HepG2 (cell line): ENCODE measurements around the gene ZCWPW2. TPM values are rescaled to one million over a fixed set of nuclear protein-coding genes. Genes with fewer than 3 reads are reported as not detected.

ENCODE experiments used
- BHLHE40 ChIP-seq: IDR thresholded peaks from 2 replicates; pipeline ENCODE4 v1.6.1; 2011; ENCODE audit warnings: low read length, improper control_type of control experiment
- CCDC6 ChIP-seq: sonication (generic); formaldehyde crosslinking; IDR thresholded peaks from 2 replicates; pipeline ENCODE4 v1.8.1; 2022; ENCODE audit warnings: mild to moderate bottlenecking, missing genetic modification reagents, moderate library complexity
- CERS6 ChIP-seq: sonication (generic); formaldehyde crosslinking; IDR thresholded peaks from 2 replicates; pipeline ENCODE4 v1.5.0; 2020; ENCODE audit warnings: missing genetic modification reagents
- HMG20B ChIP-seq: conservative IDR thresholded peaks from 2 replicates; pipeline ENCODE4 v1.6.1; 2016; ENCODE audit warnings: missing genetic modification reagents, missing compliant biosample characterization
- KDM5B ChIP-seq: sonication (generic); formaldehyde crosslinking; IDR thresholded peaks from 2 replicates; pipeline ENCODE4 v1.4.0; 2020; ENCODE audit warnings: missing genetic modification reagents, mild to moderate bottlenecking, borderline replicate concordance
- SIN3B ChIP-seq: fragments of 150-350 bp; IDR thresholded peaks from 2 replicates; pipeline ENCODE4 v1.6.1; 2014; ENCODE audit warnings: low read length
- SMARCC2 ChIP-seq: fragments of 450-650 bp; IDR thresholded peaks from 2 replicates; pipeline ENCODE4 v1.6.1; 2017; ENCODE audit warnings: antibody characterized with exemption, mild to moderate bottlenecking
- SP5 ChIP-seq: IDR thresholded peaks from 2 replicates; pipeline ENCODE4 v1.6.1; 2016; ENCODE audit warnings: low read depth, borderline replicate concordance
- TFDP1 ChIP-seq: IDR thresholded peaks from 2 replicates; pipeline ENCODE4 v1.6.1; 2016; ENCODE audit warnings: missing compliant biosample characterization, missing genetic modification reagents, borderline replicate concordance
- TRIM22 ChIP-seq: fragments of 450-650 bp; IDR thresholded peaks from 2 replicates; pipeline ENCODE4 v1.6.1; 2017
- ZBTB40 ChIP-seq, 2 experiments: fragments of 450-650 bp in 1 of 2; sonication (generic) in 1 of 2; formaldehyde crosslinking in 1 of 2; IDR thresholded peaks; 2 replicates each; pipeline versions ENCODE4 v1.6.1 to v1.8.0; 2016 to 2022; ENCODE audit warnings: antibody characterized with exemption in 1 of 2, mild to moderate bottlenecking in 1 of 2, missing genetic modification reagents in 1 of 2
- ZBTB7A ChIP-seq: sonication (generic); formaldehyde crosslinking; IDR thresholded peaks from 2 replicates; pipeline ENCODE4 v1.8.0; 2022; ENCODE audit warnings: mild to moderate bottlenecking, missing genetic modification reagents
- ZFP36L2 ChIP-seq: sonication (generic); formaldehyde crosslinking; IDR thresholded peaks from 2 replicates; pipeline ENCODE4 v1.4.0; 2020; ENCODE audit warnings: missing genetic modification reagents
- ZNF138 ChIP-seq: sonication (generic); formaldehyde crosslinking; IDR thresholded peaks from 2 replicates; pipeline ENCODE4 v1.5.0; 2020; ENCODE audit warnings: mild to moderate bottlenecking, low read depth, missing genetic modification reagents
- ZNF496 ChIP-seq: sonication (generic); formaldehyde crosslinking; IDR thresholded peaks from 2 replicates; pipeline ENCODE4 v1.8.1; 2023; ENCODE audit warnings: mild to moderate bottlenecking, moderate library complexity, missing genetic modification reagents; ENCODE audit not compliant: insufficient replicate concordance
- ZNF615 ChIP-seq: sonication (generic); formaldehyde crosslinking; IDR thresholded peaks from 2 replicates; pipeline ENCODE4 v1.5.0; 2020; ENCODE audit warnings: mild to moderate bottlenecking, missing genetic modification reagents, borderline replicate concordance
- polyA plus RNA-seq, 8 experiments: library from polyadenylated mRNA; depleted of rRNA in 3 of 8; stranded (reverse) in 7 of 8; unstranded in 1 of 8; fragments of >200 nt; fragmentation: Illumina TruSeq in 4 of 8; extraction: Trizol in 4 of 8; gene quantifications; 2 replicates each; pipeline versions ENCODE4 v1.2.1 to v1.2.3, GENCODE V29; 2011 to 2016; ENCODE audit warnings: low read depth in 4 of 8, missing spikeins in 1 of 8, mixed read lengths in 1 of 8; ENCODE audit not compliant: insufficient read depth in 1 of 8
- total RNA-seq, 5 experiments: library from RNA; depleted of rRNA; stranded (reverse); fragments of >200 nt; fragmentation: Illumina TruSeq; extraction: Trizol; gene quantifications; 2 replicates each; pipeline ENCODE4 v1.2.3, GENCODE V29; 2016; ENCODE audit warnings: low read depth in 1 of 5

ZCWPW2 gene
- total and polyA plus RNA-seq, 2 of the 13 experiments (the other 11 are each of a cell fraction or from before 2014, with no cell fraction given) = 0.17 to 0.53 TPM

- TF ChIP-seq ZBTB40 (IDR thresholded peaks at IDR 0.05) (no peak), ZBTB40 (CRISPR knock-in tag; IDR thresholded peaks at IDR 0.05) (peak; percentile 80), ZNF615 (no peak; the same call in 1 of the 2 replicates), ZNF496 (CRISPR knock-in tag) (no peak), SMARCC2 (no peak), TFDP1 (peak; percentile 51), CCDC6 (peak; percentile 63; the same call in 1 of the 2 replicates), SP5 (CRISPR knock-in tag) (peak; percentile 83), ZBTB7A (CRISPR knock-in tag) (no peak), ZNF138 (CRISPR knock-in tag) (no peak), CERS6 (CRISPR knock-in tag) (no peak), SIN3B (no peak), BHLHE40 (no peak), TRIM22 (no peak), KDM5B (CRISPR knock-in tag) (peak; percentile 86), ZFP36L2 (CRISPR knock-in tag) (0 out of 2 replicates have a peak, but pooled peaks have one; percentile 12), HMG20B (CRISPR knock-in tag) (no peak)
Observed at GRCh38 chr3:28348629-28349468, at the start of gene ZCWPW2, which contains the start of gene AZI2 (continued).
